Islet precursor cell (in vitro differentiated cells): ENCODE measurements around the gene CD1E.
"Not testable (repeated sequence)": the region's sequence is repeated elsewhere in the genome, so short reads cannot be mapped to it uniquely, and the experiment has no call there.

Experiments
- DNase-seq: peaks from one replicate; pipeline ENCODE4 v3.0.0-alpha.2; 2018

Gene CD1E

DNA sequence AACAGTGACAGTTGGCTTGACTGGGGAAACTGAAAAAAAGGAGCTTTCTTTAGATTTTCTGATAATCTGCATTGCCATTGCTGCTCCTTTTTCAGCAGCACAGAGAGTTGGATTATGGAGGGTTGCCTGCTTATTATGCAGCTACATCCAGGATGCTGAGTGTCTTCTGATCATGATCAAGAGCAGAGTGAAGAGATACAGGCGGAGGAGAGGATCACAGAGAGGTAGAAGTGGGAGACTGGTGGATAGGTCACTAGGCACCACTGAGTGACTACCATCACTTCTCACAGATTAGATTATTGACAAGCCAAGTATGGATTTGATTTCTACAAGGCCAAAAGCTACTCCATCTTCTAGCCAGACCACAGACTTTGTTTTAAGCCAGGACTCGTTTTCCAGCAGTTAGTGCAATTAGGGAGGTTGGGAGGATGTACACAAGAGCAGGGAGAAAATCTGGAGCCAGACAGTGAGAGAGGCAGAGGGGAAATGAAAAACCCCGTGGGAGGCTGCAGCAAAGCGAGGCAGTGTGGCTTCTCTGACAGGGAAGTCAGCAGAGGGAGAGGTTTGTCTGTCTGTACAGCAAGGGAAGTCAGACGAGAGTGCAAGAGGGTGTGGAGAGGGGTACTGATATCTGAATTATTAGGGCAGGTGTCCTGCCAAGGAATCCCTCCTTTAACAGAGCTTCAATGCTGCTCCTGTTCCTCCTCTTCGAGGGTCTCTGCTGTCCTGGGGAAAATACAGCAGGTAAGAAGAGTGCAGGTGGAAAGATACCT lies at the start of gene CD1E:
Gene CD1E (plus strand): TSS at position 592 of the 773 bp plus-strand sequence. CDS start 95 bp downstream, at position 687.
- DNase-seq = no peak

- DNase-seq = no peak
Observed at GRCh38 chr1:158310623-158311022, 43.1 kb upstream of the CD1E start.

- DNase-seq = no peak
Observed at GRCh38 chr1:158311066-158311465, 42.6 kb upstream of the CD1E start.

DNA sequence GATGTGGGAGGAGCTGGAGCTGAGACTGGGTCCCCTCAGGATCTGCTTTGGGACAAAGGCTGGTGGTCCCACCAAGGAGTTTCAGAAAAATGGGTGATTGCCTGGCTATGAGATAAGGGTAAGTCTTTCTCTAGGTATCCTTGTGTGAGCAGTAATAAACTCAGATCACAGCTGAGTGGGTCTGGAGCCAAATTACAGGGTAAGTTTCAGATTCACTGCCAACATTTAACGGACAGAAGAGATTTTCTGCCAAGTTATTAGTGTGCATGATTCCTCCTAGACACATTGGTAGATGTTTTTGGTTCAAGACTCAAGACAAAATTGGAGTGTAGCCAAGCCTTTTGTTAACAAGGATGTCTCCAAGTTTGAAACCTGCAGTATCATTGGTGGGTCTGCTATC lies 29.8 kb upstream of the CD1E start:
- DNase-seq = no peak

DNA sequence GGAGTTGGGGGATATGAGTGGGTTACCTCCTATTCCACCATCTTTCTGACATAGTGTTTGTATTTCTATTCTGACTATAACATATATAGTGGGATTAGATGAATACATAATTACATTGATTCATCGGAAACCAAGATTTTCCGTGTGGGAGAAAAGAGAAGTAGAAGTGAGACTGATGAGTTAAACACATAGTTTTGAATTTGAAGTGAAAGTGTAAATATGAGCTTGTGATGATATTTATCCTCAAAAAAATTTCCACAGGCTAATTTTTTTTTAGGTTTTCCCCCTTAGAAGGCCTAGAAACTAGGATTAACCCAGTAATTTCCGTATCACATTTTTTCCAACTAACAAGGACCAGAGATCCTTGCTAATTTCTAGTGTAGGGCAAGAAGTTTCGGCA lies 29.3 kb upstream of the CD1E start:
- DNase-seq = no peak

DNA sequence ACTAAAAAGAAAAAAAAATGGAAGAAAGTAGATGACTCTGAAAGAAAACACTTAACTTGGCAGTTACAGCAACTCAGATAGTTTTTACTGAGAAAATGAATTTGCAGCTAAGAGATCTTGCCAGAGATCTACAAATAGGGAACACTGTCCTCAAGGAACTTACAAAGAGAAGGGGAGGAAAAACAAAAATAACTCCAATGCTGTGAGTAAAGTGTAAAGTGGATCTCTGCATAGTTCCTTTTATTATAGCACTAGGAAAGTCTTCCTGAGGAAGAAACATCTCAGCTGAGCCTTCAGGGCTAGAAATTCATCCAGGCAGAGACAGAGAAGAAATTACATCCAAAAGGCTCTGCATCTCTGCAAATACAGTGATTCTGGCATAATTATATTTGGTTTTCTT lies 26.2 kb upstream of the CD1E start:
- DNase-seq = no peak

DNA sequence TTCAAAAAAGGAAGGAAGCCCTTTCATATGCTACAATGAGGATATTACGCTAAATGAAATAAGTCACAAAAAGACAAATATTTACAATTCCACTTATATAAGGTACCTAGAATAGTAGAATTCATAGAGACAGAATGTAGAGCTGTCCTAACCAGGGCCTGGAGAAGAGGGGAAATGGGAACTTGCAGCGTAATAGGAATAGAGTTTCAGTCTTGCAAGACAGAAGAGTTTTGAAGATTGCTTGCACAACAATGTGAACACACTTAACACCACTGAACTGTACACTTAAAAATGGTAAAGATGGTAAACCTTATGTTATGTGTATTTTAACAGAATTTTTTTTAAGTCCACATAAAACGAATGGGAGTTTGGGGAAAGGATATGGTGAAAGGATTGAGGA lies 25.3 kb upstream of the CD1E start:
- no peak for DNase-seq

DNA sequence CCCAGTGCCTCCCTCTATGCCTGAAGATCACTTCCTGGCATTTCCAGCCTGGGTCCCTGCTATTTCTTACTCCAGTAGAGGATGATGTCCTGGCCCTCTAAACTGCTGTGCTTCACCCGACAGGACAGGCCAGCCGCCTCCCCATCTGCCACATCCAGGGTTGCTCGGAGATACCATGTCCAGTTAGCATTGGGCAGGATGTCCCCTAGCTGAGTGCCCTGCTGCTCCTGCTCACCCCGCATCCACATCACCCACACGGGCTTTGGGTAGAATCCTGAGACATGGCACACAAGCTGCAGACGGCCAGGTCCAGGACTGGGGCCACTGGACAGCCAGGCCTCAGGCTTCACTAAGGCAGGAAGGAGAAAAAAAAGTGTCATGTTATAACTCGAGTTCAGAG lies 24.4 kb upstream of the CD1E start:
- DNase-seq = no peak

- DNase-seq = no peak
Observed at GRCh38 chr1:158329733-158330132, 24.0 kb upstream of the CD1E start.

GRCh38 chr1:158330391-158331105 lies 23.1 kb upstream of the CD1E start:
- no peak for DNase-seq

- no peak for DNase-seq
Observed at GRCh38 chr1:158331106-158331425, 22.6 kb upstream of the CD1E start.

DNA sequence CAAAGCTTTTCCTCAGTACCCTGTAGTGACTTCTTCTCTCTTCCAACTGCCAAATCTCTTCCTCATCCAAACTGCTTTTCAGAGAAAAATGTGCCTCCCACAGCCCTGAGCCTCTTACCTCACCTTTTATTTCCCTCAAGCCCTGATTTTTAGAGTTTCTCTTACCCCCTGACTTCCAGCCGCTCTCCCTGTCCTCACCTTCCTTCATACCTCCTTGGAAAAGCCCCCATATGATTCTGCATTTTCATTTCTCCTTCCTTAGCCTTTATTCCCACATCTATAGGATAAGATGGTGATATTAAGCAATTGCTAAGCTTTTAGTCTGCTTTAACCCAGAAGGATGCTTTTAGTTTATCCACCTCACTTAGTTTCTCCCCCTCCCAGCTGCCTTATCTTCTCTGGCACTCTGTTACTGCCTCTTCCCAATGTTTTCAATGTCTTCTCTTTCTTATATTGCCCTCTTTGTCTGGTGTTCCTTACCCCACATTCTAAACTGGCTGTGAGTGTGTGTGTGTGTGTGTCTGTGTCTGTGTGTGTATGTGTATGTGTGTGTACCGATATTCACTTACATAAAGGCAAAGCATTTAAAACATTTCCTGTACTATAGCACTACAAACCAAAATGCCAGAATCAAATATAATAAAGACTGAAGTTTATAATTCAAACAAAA lies 22.1 kb upstream of the CD1E start, which contains the start of gene CD1B:
Gene CD1B (minus strand): TSS at position 51 of the 670 bp plus-strand sequence. CDS start 108 bp downstream, outside the sequence.
- no peak for DNase-seq

DNA sequence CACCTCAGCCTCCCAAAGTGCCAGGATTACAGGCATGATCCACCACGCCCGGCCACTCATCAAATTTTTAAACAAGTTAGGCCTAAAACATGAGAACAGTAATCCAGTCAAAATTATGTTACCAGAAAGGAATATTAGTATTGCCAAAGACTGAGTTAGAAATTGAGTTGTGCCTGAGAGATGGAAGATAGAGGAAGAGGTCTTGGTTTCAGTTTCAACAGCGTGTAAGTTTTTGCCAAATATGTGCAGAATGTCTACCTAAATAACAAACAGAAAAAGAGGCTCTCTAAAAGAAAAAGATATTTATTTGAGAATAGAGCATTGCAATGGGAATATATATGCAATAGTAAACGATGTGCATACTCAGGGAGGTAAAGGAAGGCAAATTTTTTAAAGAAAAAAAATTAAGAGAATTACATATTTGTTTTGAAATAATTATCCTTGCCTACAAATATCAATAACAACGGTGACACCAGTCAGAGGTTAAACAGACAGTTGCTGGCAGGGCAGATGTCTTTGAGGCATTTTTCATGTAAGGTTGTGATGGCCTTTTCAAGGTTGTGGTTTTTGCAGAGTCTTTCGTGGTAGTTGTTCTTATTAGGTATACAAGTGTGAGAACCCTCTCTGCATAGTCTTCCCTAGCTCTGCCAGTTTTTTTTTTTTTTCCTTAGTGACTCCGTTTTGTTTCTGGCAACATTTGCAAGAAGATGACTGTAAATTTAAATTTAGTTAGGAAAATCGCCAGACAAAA lies 20.1 kb upstream of the CD1E start:
- no peak for DNase-seq

GRCh38 chr1:158334526-158335212 lies 19.0 kb upstream of the CD1E start:
- no peak for DNase-seq

DNA sequence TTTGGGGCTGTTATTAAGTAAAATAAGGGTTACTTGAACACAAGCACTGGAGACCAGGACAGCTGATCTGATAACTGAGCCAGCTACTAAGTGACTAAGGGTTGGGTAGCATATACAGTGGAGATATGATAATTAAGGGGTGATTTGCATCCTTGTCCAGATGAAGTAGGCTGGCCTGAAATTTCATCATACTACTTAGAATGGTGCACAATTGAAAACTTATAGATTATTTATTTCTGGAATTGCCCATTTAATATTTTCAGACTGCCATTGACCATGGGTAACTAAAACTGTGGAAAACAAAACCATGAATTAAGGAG lies 18.5 kb upstream of the CD1E start:
- no peak for DNase-seq

DNA sequence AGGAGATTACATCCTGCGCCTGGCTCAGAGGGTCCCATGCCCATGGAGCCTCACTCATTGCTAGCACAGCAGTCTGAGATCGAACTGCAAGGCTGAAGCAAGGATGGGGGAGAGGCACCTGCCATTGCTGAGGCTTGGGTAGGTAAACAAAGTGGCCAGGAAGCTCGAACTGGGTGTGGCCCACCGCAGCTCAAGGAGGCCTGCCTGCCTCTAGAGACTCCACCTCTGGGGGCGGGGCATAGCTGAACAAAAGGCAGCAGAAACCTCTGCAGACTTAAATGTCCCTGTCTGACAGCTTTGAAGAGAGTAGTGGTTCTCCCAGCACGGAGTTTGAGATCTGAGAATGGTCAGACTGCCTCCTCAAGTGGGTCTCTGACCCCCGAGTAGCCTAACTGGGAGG lies 17.3 kb upstream of the CD1E start:
- not testable (repeated sequence) for DNase-seq

DNA sequence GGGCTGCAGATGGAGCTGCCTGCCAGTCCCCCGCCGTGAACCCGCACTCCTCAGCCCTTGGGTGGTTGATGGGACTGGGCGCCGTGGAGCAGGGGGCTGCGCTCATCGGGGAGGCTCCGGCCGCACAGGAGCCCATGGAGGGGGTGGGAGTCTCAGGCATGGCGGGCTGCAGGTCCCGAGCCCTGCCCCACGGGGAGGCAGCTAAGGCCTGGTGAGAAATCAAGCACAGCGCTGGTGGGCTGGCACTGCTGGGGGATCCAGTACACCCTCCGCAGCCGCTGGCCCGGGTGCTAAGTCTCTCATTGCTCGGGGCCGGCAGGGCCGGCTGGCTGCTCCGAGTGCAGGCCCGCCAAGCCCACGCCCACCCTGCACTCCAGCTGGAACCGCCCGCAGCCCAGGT lies 4.7 kb upstream of the CD1E start:
- not testable (repeated sequence) for DNase-seq

- no peak for DNase-seq
Observed at GRCh38 chr1:158354255-158354654, 561 bp downstream of the CD1E start.

DNA sequence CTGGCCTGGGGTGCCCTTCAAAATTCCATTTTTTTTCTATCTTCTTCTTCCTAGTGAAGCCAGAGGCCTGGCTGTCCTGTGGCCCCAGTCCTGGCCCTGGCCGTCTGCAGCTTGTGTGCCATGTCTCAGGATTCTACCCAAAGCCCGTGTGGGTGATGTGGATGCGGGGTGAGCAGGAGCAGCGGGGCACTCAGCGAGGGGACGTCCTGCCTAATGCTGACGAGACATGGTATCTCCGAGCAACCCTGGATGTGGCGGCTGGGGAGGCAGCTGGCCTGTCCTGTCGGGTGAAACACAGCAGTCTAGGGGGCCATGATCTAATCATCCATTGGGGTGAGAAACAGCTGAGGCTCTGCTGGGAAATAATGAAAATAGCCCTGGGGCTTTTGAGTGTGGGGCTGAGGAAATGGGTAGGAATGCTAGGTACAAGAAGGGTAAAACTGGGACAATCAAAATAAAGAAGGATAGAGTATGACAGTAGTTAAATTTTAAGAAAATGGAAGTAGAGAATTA lies 2.1 kb downstream of the CD1E start:
- DNase-seq = no peak

- no peak for DNase-seq
Observed at GRCh38 chr1:158356616-158357015, 2.9 kb downstream of the CD1E start.

GRCh38 chr1:158357441-158357840 lies 3.7 kb downstream of the CD1E start:
- no peak for DNase-seq

- DNase-seq = no peak
Observed at GRCh38 chr1:158362482-158362881, 8.8 kb downstream of the CD1E start.

DNA sequence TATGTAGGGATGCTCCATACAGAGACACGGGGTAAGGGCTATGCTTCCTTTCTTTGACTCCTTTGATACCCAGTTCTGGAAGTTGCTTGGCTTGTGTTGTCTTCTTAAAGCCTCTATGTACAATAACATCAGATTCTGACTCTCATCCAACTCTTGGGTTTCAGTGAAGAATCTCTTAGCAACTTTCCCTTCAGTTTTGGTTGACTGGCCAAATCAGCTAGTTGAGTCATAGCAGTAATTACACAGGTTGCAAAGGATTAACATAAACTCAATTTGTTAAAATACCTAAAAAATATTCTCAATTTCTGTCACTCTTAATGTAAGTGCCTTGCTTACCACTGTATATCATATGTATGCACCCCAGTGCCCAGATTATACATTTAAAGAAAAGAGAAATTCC lies 9.2 kb downstream of the CD1E start:
- DNase-seq = no peak
